Activated CD4-positive, CD25-positive, alpha-beta regulatory T cell treated with anti-CD3 and anti-CD28 coated beads, Interleukin-2, amount 50 U/mL, for 16 hours (primary cell): ENCODE data around the gene D2HGDH.
"Not testable (repeated sequence)": the region's sequence is repeated elsewhere in the genome, so short reads cannot be mapped to it uniquely, and the experiment has no call there.

Experiments used
- DNase-seq: peaks from one replicate; pipeline ENCODE4 v3.0.0-alpha.2; 2020; ENCODE audit warnings: low read depth, low spot score

Gene D2HGDH

DNA sequence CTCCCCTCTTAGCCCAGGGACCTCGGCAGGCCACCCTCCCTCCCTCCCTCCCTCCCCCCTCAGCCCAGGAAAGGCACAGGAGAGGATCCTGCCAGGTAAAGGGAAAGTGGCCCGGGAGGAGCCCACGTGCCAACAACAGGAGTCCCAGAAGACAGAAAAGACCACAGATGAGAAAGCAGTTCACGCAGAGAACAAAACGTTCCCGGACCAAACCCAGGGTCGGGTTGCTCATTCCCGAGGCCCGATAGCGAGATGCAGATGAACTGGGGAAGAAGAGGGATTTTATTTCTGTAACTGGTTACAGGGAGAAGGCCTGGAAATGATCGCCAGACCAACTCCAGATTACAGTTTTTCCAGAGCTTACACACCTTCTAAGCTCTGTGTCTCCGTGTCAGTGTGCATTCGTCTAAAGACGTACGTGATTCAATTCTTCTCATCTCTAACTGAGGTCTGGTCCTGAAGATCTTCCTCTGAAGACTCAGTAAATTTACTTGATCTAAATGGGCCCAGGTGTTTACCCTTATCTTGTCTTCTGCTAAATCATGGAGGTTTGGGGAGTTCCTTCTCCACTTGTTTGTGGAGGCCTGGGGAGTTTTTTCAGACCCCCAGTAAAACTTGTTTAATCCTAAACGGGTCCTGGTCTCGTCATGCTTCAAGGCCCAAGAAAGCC, 73.8 kb downstream of the D2HGDH start:
- DNase-seq, result no peak

DNA sequence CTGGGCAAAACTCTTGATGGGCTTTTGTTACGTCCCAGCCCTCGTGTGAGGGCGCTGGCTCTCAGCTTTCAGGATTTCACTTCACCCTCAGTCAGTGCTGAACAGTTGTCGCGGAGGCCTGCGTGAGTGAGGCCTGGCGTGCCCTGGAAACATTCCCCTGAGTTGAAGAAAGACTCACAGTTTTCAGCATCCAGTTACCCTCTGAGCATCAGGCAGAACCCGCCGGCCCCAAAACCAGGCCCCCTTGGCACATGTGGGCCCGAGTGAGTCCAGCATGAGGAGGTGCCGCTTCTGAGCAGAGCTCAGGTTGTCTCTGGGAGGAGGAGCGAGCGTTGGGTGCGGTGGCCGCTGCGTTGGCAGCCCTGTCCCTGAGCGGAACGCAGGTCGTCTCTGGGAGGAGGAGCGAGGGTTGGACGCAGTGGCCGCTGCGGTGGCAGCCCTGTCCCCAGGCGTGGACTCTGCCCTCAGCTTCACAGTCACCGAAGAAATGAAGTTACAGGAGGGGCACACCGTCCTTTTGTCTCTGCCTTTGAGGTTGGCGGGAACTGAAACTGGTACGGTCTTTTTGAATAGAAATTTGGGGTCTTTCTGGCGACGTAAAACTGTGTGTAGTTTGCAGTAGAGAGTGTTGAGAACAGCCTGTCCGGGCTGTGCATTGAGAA, 74.4 kb downstream of the D2HGDH start, which contains the start of gene NEU4:
Gene NEU4 (plus strand): TSS at position 473 of the 662 bp plus-strand sequence. CDS start 5,292 bp downstream, outside the sequence.
- no peak for DNase-seq

DNA sequence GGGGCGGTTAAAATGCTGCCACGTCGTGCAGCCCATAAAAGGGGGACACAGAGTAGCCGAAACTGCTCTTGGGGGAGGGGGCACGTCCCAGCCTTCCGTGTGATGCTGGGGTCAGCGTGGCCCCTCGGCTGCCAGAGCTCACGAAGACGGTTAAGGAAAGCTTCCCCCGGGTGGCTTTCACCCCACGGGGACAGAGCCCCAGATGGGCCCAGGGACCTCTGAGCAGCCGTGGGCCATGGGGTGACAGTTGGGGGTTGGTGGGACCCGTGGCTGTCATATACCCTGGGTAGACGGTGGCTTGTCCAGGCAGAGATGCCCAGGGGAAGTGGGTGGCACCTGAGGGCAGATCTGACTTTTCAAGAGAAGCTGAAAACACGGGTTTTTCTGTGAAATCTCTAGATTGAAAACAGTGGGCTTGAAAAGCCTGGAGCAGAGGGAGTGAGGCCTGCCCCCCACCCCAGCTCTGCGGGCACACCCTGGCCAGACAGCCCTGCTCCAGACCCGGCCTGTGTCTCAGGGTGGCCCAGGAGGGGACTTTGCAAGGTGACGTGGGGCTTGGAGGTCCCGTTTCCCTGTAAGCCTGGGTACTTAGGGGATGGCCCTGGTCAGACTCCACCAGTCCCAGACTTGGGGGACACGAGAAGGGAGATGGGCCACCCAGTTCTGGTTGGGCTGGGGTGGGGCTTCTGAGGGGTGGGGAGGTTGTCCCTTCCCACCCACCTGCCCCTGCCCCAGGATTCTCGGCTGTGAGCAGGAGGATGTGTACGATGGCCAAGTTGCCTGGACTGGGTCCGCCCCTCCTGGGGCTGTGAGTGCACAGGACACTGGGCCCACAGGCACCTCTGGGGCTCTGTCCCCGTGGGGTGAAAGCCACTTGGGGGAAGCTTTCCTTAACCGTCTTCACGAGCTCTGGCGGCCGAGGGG, 75.2 kb downstream of the D2HGDH start:
- no peak for DNase-seq

DNA sequence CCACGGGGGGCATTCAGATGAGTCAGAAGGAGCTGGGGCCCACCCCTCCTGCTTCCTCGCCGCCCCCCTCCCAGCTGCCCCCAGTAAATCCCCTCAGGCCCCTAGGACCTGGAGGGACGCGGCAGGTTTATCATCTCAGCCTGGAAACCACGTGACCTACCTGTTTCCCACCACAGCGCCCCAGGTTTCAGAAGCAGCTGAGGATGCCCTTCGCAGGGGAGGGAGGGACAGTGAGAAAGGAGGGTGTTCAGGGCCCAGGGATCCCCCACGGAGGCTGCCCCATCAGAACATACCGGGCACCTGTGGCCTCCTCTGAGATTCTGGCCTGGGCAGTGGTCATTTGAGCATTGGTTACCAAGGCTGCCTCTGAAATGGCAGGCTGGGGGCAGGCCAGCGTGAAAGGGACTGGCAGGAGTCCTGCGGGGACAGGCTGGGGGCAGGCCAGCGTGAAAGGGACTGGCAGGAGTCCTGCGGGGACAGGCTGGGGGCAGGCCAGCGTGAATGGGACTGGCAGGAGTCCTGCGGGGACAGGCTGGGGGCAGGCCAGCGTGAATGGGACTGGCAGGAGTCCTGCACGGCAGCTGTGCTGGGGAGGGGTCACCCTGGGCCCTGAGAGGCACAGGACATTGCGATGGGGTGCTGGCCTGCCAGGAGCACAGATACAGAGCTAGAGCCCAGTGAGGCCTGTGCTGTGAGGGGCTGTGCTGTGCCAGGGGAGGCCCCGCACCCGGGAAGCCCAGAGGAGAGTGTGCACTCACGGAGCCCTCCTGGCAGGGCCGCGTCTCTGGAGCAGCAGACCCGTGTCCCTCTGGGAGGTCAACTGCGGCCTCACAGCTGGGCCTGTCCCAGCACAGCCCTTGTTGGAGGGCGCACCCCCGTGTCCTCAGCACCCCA, 76.1 kb downstream of the D2HGDH start:
- DNase-seq, result no peak

DNA sequence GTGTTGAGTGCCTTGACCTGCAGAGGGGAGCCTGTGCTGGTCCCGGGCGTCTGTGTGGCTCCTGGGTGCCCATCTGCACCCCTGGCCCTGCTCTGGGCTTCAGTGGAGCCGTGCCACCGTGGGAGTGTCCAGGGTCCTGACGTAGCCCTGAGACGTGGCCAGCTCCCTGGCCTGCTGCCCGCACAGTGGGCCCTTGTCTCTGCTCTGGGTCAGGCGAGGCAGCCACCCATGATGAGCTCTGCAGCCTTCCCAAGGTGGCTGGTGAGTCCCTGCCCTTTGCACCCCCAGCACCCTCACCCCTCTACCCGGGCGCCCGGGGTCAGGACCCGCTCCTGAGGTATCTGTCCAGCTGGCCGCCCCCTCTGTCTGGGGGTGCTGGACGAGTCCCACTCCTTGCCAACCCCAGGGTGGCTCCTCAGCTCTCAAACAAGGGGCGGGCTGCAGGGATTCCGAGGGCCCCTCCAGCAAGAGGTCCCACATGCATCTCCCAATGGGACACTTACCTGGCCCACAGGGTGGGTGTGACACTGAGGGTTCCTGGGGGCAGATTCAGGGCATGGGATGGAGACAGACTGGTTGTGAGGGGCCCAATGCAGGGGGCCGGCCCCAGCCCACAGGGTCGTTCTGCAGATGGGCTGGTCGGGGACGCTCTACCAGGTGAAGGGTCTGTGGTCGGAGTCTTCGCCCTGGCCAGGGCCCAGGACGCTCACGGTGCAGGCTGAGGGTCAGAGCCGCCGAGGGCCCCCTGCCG, 76.9 kb downstream of the D2HGDH start:
- no peak for DNase-seq

DNA sequence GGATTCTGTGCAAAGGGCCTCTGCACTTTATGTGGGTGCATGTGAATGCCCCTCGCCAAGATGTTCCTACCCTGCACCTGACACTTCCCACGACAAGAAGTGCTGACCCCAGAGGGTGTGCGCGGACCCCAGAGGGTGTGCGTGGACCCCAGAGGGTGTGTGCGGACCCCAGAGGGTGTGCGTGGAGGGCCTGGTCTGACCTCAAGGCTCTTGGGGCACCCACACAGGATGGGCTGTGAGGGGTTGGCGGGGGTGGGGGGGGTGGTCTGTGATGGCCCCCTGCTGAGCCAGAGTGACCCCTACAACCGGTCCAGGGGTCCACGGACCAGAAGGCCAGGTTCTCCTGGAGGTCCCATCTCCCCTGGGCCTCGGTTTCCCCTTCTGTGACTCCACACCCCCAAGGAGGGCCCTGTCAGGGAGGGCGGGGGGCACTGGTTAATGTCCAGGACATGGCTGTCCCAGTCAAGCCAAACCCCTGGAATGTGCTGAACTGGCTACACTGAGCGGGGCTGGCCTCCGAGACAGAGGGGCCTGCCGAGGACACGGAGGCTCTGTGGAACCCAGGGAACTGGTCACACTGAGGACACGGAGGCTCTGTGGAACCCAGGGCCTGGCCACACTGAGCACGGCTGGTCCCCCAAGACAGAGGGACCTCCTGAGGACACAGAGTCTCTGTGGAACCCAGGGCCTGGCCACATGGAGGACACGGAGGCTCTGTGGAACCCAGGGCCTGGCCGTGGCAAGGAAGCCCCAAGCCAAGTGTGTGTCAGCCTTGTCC, 77.7 kb downstream of the D2HGDH start:
- DNase-seq, result no peak

DNA sequence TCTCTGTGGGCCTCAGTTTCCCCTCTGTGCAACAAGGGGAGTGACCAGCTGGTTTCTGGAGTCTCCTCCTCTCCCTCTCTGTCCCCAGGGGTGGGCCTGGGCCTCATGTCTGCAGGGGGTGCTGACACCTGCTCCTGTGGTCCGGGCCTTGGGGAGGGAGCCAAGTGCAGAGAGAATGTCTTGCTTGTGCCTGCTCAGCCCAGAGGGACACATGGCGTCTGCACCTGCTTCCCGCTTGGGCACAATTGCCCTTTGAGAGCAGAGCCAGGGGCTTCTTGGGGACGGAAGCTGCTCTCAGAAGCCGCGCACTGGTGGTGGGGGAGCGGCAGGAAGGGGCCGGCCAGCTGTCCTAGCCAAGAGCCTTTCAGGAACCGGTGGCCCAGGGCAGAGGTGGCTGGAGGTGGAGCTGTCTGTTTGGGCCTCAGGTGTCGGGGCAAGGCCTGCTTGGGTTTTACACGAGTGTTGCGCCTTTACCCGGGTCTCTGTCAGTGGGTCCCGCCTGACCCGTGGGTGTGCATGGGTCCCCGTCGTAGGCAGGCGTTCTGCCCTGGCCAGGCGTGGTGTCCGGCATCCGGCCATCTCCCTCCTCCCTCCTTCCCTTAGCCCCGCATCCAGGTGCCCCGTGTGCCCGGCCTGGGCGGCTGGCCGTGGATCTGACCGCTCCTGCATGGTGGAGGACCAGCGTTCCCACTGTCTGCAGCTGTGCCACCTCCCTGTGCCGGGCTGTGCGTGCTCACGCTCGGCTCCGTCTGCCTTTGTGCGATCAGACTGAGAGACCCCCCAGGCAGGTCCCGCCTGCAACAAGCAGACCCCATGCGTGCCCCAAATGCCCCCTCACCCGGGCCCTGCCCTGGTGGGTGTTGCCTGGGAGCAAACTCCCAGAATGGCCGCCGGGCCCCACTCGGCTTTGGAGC, 78.6 kb downstream of the D2HGDH start:
- DNase-seq, result no peak

DNA sequence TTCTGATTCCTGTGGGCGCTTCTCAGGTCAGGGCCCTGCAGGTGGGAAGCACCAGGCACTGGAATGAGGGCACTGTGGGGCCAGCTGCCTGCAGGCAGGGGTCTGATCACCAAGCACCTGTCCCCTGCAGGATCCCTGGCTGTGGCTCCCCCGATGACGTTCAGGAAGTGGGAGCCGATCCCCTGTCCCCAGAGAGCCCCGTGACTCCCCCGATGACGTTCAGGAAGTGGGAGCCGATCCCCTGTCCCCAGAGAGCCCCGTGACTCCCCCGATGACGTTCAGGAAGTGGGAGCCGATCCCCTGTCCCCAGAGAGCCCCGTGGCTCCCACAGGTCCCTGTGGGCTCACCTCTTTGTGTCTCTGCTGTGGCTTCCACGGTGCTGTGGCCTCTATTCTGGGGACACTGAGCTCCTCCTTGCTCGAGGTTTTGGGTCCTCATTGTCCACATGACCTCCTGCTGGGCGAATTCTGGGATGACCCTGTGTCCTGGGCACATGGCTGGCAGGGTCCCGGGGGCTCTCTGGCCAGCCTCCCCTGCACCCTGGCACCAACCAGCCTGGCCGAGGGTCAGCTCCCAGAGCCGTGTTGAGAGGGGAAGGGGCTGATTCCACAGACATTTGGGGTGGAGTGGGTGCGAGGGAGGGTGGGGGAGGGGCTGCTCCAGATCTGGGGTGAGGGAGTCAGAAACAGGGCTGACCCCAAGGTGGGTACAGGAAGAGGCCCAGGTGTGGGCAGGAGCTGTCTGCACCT, 79.4 kb downstream of the D2HGDH start:
- DNase-seq, result no peak

DNA sequence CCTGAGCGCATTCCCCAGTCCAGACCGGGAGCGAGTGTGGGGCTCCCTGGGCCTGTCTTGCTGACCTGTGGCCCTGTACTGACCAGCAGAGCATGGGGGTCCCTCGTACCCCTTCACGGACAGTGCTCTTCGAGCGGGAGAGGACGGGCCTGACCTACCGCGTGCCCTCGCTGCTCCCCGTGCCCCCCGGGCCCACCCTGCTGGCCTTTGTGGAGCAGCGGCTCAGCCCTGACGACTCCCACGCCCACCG, 79.9 kb downstream of the D2HGDH start:
- no peak for DNase-seq

DNA sequence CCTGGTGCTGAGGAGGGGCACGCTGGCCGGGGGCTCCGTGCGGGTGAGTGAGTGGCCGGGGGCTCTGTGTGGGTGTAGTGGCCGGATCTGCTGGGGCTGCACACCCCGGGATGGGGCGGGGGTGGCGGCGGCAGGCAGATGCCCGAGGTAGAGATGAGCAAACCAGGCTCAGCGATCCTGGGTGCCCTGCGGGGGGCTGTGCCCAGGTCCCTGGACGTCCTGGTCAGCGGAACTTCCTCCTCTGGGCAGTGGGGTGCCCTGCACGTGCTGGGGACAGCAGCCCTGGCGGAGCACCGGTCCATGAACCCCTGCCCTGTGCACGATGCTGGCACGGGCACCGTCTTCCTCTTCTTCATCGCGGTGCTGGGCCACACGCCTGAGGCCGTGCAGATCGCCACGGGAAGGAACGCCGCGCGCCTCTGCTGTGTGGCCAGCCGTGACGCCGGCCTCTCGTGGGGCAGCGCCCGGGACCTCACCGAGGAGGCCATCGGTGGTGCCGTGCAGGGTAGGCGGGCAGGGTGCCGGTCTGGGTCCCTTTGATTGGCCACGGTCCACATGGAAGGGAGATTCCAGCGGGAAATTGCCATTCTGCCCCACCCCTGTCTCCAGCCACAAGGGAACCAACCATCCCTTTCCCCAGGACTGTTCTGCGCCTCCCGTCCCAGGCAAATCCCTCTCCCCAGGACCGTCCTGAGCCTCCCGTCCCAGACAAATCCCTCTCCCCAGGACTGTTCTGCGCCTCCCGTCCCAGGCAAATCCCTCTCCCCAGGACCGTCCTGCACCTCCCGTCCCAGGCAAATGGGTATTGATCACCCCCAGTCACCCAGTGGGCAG, 80.4 kb downstream of the D2HGDH start:
- DNase-seq, result no peak

DNA sequence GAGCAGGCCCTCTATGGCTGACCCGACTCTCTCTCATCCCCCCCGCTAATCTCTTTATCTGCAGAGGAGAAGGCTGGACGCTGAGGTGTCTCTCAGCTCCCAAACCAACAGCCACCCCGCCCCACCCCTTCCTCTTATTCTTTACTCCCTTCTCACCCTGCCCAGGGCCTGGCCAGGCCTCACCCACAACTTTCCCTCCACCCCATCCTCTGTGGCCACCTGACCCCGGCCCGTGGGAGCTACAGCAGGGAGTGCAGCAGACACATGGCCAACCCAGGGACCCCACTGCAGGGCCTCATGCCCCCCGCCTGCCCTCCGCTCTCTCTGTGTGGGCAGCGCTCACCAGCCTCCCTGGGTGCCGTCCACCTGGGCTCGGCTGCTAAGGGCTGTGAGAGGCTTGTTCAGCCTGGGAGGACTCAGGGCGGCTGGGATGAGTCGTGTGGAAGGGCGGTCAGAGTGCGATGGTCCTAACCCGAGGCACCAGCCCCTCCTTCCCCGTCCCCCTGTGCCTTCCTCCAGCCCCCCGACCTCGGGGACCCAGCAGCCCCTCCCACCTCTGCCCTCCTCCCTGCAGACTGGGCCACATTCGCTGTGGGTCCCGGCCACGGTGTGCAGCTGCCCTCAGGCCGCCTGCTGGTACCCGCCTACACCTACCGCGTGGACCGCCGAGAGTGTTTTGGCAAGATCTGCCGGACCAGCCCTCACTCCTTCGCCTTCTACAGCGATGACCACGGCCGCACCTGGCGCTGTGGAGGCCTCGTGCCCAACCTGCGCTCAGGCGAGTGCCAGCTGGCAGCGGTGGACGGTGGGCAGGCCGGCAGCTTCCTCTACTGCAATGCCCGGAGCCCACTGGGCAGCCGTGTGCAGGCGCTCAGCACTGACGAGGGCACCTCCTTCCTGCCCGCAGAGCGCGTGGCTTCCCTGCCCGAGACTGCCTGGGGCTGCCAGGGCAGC, 81.3 kb downstream of the D2HGDH start:
- no peak for DNase-seq

DNA sequence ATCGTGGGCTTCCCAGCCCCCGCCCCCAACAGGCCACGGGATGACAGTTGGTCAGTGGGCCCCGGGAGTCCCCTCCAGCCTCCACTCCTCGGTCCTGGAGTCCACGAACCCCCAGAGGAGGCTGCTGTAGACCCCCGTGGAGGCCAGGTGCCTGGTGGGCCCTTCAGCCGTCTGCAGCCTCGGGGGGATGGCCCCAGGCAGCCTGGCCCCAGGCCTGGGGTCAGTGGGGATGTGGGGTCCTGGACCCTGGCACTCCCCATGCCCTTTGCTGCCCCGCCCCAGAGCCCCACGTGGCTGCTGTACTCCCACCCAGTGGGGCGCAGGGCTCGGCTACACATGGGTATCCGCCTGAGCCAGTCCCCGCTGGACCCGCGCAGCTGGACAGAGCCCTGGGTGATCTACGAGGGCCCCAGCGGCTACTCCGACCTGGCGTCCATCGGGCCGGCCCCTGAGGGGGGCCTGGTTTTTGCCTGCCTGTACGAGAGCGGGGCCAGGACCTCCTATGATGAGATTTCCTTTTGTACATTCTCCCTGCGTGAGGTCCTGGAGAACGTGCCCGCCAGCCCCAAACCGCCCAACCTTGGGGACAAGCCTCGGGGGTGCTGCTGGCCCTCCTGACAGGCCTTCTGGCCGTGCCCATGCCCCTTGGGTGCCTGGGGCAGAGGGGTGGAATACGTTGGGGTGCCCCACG, 82.1 kb downstream of the D2HGDH start:
- no peak for DNase-seq

DNA sequence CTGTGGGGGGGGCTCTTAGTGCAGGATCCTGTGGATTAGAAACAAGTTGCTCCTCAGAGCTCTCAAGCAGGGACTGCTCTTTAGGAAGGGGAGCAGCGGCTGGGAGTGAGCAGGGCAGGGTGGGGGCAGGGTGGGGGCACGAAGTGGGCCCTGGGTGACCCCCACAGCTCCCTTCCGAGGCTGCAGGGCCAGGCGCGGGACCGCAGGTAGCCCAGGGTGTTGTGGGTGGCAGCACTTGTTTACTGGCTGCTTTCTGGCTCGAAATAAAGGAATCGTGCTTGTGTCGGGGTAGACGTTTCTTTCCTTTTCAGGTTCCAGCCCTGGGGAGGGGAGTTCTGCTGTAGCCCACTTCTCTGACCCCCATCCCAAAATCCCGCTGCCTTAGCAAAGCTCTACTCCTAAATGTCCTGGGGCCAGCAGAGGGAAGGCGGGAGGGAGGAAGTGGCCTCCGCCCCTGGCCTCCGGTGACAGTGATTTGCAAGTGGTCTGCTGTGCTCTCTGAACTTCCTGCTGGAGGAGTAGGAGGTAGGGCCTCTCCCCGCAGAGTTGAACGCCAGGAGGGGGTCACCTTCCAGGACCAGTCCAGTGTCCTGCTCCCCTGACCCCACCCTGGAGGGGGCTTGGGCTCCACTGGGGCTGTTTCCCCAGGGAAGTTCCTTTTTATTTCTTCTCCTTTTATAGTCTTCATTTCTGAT, 82.8 kb downstream of the D2HGDH start:
- DNase-seq, result no peak

DNA sequence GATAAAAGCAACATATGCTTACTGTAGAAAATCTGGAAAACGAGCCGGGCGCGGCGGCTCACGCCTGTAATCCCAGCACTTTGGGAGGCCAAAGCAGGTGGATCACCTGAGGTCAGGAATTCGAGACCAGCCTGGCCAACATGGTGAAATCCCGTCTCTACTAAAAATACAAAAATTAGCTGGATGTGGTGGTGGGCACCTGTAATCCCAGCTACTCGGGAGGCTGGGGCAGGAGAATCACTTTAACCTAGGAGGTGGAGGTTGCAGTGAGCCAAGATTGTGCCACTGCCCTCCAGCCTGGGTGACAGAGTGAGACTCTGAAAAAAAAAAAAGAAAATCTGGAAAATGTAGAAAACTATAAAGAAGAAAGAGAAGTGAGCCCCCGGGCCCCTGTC, 83.4 kb downstream of the D2HGDH start:
- DNase-seq, result not testable (repeated sequence)
